Stromal cell of bone marrow (primary cell): ENCODE data around the gene TTYH3.

Experiments used
- DNase-seq: peaks from one replicate; pipeline ENCODE4 v3.0.0-alpha.2; 2012; ENCODE audit warnings: low read depth

TTYH3 gene

GRCh38 chr7:2708547-2709310, 76.9 kb downstream of the TTYH3 start:
- no peak for DNase-seq

- DNase-seq, result no peak
Observed at GRCh38 chr7:2709553-2710285, 77.9 kb downstream of the TTYH3 start.

- no peak for DNase-seq
Observed at GRCh38 chr7:2710286-2710655, 78.5 kb downstream of the TTYH3 start.

GRCh38 chr7:2710901-2711551, 79.2 kb downstream of the TTYH3 start:
- no peak for DNase-seq

- DNase-seq, result no peak
Observed at GRCh38 chr7:2711895-2712675, 80.3 kb downstream of the TTYH3 start.

- DNase-seq, result no peak
Observed at GRCh38 chr7:2713370-2713769, 81.6 kb downstream of the TTYH3 start.

GRCh38 chr7:2713978-2714377, 82.2 kb downstream of the TTYH3 start:
- no peak for DNase-seq
